ENCODE results near the gene PFDN6.
A peak's percentile ranks its signal among the peaks of the same experiment; 100 is the strongest.
"Not testable (repeated sequence)": the region's sequence is repeated elsewhere in the genome, so short reads cannot be mapped to it uniquely, and the experiment has no call there.

Gene PFDN6

GRCh38 chr6:33264015-33264414, 25.4 kb upstream of the PFDN6 start:
- no peaks in the 10 kb centered on the region for H3K27me3 Mint-ChIP-seq (ENCODE audit: low read depth)
- peaks cover 1% of the 10 kb centered on the region for H3K4me1 Mint-ChIP-seq (ENCODE audit: low read depth)
- H3K27ac Mint-ChIP-seq: peak overlapping the region; percentile 49
- no peak overlapping the region for H3K4me3 Mint-ChIP-seq
- no peaks in the 10 kb centered on the region for H3K9me3 Mint-ChIP-seq
- peaks cover 40% of the 10 kb centered on the region for H3K36me3 Mint-ChIP-seq (ENCODE audit: low read depth)

- no peaks in the 10 kb centered on the region for H3K9me3 Mint-ChIP-seq
- peaks cover 37% of the 10 kb centered on the region for H3K4me1 Mint-ChIP-seq (ENCODE audit: low read depth)
- H3K27me3 Mint-ChIP-seq (ENCODE audit: low read depth): no peaks in the 10 kb centered on the region
- peak overlapping the region; percentile 98 for H3K27ac Mint-ChIP-seq
- peak overlapping the region; percentile 96 for H3K4me3 Mint-ChIP-seq
- peaks cover 59% of the 10 kb centered on the region for H3K36me3 Mint-ChIP-seq (ENCODE audit: low read depth)
These were observed 18.3 kb upstream of the PFDN6 start for GRCh38 chr6:33271117-33271467.

GRCh38 chr6:33271468-33272274, 17.7 kb upstream of the PFDN6 start, which contains the start of the genes RPS18 and VPS52:
Gene RPS18, plus strand, starts transcription at chr6:33272075. Its CDS starts 45 bp downstream, at chr6:33272120.
Gene VPS52, minus strand, starts transcription at chr6:33271876. Its CDS starts 201 bp downstream, at chr6:33271675.
- peak within 1 kb of the TSS; percentile 98 for H3K27ac Mint-ChIP-seq
- peaks cover 42% of the 10 kb centered on the region for H3K4me1 Mint-ChIP-seq (ENCODE audit: low read depth)
- H3K36me3 Mint-ChIP-seq (ENCODE audit: low read depth): peaks cover 61% of the 10 kb centered on the region
- H3K27me3 Mint-ChIP-seq (ENCODE audit: low read depth): no peaks in the 10 kb centered on the region
- H3K9me3 Mint-ChIP-seq: no peaks in the 10 kb centered on the region
- peak within 1 kb of the TSS; percentile 96 for H3K4me3 Mint-ChIP-seq

GRCh38 chr6:33272275-33273128, 16.9 kb upstream of the PFDN6 start:
- Mint-ChIP-seq H3K27me3 (ENCODE audit: low read depth) (no peaks in the 10 kb centered on the region), H3K4me1 (ENCODE audit: low read depth) (peaks cover 43% of the 10 kb centered on the region), H3K36me3 (ENCODE audit: low read depth) (peaks cover 64% of the 10 kb centered on the region), H3K9me3 (no peaks in the 10 kb centered on the region), H3K27ac (peak overlapping the region; percentile 98), H3K4me3 (peak overlapping the region; percentile 96)

GRCh38 chr6:33273129-33273923, 16.1 kb upstream of the PFDN6 start:
- H3K27ac Mint-ChIP-seq: peak overlapping the region; percentile 98
- no peaks in the 10 kb centered on the region for H3K9me3 Mint-ChIP-seq
- peaks cover 48% of the 10 kb centered on the region for H3K4me1 Mint-ChIP-seq (ENCODE audit: low read depth)
- peaks cover 58% of the 10 kb centered on the region for H3K36me3 Mint-ChIP-seq (ENCODE audit: low read depth)
- H3K4me3 Mint-ChIP-seq: peak overlapping the region; percentile 96
- H3K27me3 Mint-ChIP-seq (ENCODE audit: low read depth): no peaks in the 10 kb centered on the region

- Mint-ChIP-seq H3K27me3 (ENCODE audit: low read depth) (no peaks in the 10 kb centered on the region), H3K36me3 (ENCODE audit: low read depth) (peaks cover 57% of the 10 kb centered on the region), H3K27ac (peak overlapping the region; percentile 47), H3K4me3 (peak overlapping the region; percentile 96), H3K9me3 (no peaks in the 10 kb centered on the region), H3K4me1 (ENCODE audit: low read depth) (peaks cover 52% of the 10 kb centered on the region)
These were observed 15.2 kb upstream of the PFDN6 start for GRCh38 chr6:33273924-33274902.

GRCh38 chr6:33275795-33276580, 13.4 kb upstream of the PFDN6 start:
- H3K27me3 Mint-ChIP-seq (ENCODE audit: low read depth); H3K9me3 Mint-ChIP-seq: not testable (repeated sequence)
- Mint-ChIP-seq H3K27ac (peak overlapping the region; percentile 87), H3K4me3 (peak overlapping the region; percentile 83), H3K36me3 (ENCODE audit: low read depth) (peaks cover 58% of the 10 kb centered on the region), H3K4me1 (ENCODE audit: low read depth) (peaks cover 43% of the 10 kb centered on the region)

GRCh38 chr6:33276581-33276863, 12.9 kb upstream of the PFDN6 start:
- Mint-ChIP-seq H3K9me3 (no peaks in the 10 kb centered on the region), H3K27me3 (ENCODE audit: low read depth) (no peaks in the 10 kb centered on the region), H3K4me1 (ENCODE audit: low read depth) (peaks cover 44% of the 10 kb centered on the region), H3K27ac (peak overlapping the region; percentile 87), H3K4me3 (peak overlapping the region; percentile 83), H3K36me3 (ENCODE audit: low read depth) (peaks cover 58% of the 10 kb centered on the region)

- H3K27ac Mint-ChIP-seq: peak within 1 kb of the TSS; percentile 96
- H3K9me3 Mint-ChIP-seq: no peaks in the 10 kb centered on the region
- peaks cover 44% of the 10 kb centered on the region for H3K4me1 Mint-ChIP-seq (ENCODE audit: low read depth)
- peak within 1 kb of the TSS; percentile 92 for H3K4me3 Mint-ChIP-seq
- H3K27me3 Mint-ChIP-seq (ENCODE audit: low read depth): no peaks in the 10 kb centered on the region
- H3K36me3 Mint-ChIP-seq (ENCODE audit: low read depth): peaks cover 56% of the 10 kb centered on the region
These were observed 12.3 kb upstream of the PFDN6 start, which contains the start of gene B3GALT4 for GRCh38 chr6:33276864-33277662. Gene B3GALT4, plus strand, starts transcription at chr6:33277123. Its CDS starts 297 bp downstream, at chr6:33277420.

- Mint-ChIP-seq H3K27me3 (ENCODE audit: low read depth) (no peaks in the 10 kb centered on the region), H3K4me1 (ENCODE audit: low read depth) (peaks cover 40% of the 10 kb centered on the region), H3K36me3 (ENCODE audit: low read depth) (peaks cover 50% of the 10 kb centered on the region), H3K27ac (peak overlapping the region; percentile 96), H3K9me3 (no peaks in the 10 kb centered on the region), H3K4me3 (peak overlapping the region; percentile 92)
These were observed 11.6 kb upstream of the PFDN6 start for GRCh38 chr6:33277663-33278391.

GRCh38 chr6:33278392-33278741, 11.0 kb upstream of the PFDN6 start:
- Mint-ChIP-seq H3K27me3 (ENCODE audit: low read depth) (no peaks in the 10 kb centered on the region), H3K36me3 (ENCODE audit: low read depth) (peaks cover 46% of the 10 kb centered on the region), H3K4me3 (no peak overlapping the region), H3K9me3 (no peaks in the 10 kb centered on the region), H3K4me1 (ENCODE audit: low read depth) (peaks cover 38% of the 10 kb centered on the region), H3K27ac (no peak overlapping the region)

- H3K9me3 Mint-ChIP-seq: no peaks in the 10 kb centered on the region
- no peak overlapping the region for H3K27ac Mint-ChIP-seq
- peaks cover 46% of the 10 kb centered on the region for H3K36me3 Mint-ChIP-seq (ENCODE audit: low read depth)
- H3K27me3 Mint-ChIP-seq (ENCODE audit: low read depth): no peaks in the 10 kb centered on the region
- H3K4me3 Mint-ChIP-seq: no peak overlapping the region
- peaks cover 34% of the 10 kb centered on the region for H3K4me1 Mint-ChIP-seq (ENCODE audit: low read depth)
These were observed 10.6 kb upstream of the PFDN6 start for GRCh38 chr6:33278810-33279209.

All from T-helper 1 cell treated with Interleukin-12 subunit alpha and Interleukin-12 subunit beta and Interleukin-4 antibody, amounts not matched to agents 30 μg/mL and 1 μg/mL, for 36 hours (primary cell).